ENCODE measurements around the gene TSPAN17.

TSPAN17 gene

DNA sequence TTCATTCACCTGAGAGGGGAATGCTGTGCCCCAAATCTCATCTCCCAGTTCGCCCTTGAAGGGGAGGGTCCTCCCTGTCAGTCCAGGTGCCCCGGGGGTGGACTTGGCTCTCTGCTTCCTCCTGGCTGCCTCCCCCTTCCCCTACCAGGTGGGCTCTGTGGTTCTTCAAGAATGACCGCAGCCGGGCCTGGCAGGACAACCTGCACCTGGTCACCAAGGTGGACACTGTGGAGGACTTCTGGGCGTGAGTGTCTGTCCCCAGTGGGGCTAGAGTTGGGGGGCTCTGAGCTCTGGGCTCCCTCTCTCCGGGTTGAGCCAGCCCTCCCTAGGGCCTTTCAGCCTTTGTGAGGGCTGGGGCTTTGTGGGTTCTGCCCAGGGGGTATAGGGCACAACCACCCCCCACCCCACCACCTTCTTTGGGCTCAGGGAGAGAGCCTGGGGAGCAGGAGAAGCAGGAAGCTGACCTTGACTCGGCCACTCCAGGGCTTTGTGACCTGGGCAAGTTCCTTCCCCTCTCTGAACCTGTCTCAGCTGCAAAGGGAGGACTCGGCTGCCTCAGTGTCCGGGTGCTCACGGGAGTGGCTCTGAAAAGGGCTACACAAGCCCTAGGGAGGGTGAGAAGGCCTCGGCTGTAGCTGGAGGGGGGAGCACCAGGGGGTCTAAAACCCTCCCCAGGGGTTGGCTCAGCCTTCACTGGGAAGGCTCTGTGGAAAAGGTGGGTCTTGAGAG lies 3.6 kb upstream of the TSPAN17 start:
- DNase-seq = no peak

DNA sequence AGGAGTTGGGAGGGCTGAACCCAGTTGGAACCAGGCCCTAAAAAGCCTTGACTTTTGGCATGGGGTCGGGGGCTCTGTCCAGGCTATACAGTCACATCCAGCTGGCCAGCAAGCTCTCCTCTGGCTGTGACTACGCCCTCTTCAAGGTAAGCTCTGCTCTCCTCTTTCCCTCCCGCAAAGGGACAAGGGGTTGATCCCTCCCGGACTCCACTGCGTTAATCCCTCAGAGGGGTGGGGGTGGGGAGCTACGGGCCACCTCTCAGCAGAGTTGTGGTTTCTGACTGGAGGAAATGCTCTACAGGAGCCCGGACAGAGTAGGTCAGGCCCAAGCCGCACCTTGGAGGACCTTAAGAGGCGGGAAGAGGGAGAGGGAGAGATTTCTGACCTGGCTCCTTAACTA lies 3.0 kb upstream of the TSPAN17 start:
- no peak for DNase-seq

DNA sequence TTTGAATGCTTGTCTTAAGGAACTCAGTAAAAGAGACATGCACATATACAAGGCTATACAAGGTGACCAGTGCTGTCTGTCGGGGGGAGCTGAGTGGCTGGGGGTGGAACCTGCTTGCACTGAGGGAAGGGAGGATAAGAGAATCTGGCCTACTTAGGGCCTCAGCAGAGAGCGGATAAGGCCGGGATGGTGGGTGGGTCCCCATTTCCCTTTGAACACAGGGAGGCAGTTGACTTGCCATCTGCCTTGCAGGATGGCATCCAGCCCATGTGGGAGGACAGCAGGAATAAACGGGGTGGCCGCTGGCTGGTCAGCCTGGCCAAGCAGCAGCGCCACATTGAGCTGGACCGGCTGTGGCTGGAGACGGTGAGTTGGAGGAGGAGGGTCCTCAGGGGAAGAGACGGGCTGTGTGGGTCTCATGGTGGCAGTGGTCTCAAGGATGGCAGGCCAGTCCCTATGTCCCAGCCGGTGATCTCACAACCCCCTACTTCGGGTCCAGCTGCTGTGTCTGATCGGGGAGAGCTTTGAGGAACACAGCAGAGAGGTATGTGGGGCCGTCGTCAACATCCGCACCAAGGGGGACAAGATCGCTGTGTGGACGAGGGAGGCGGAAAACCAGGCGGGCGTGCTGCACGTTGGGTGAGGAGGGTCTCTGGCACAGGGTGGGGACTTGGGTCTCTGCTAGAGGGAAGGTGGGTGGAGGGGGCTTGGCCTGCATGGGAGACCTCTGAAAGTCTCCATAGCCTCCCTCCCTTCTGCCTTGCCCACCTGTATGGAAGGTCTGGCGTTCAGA lies 2.2 kb upstream of the TSPAN17 start:
- no peak for DNase-seq

DNA sequence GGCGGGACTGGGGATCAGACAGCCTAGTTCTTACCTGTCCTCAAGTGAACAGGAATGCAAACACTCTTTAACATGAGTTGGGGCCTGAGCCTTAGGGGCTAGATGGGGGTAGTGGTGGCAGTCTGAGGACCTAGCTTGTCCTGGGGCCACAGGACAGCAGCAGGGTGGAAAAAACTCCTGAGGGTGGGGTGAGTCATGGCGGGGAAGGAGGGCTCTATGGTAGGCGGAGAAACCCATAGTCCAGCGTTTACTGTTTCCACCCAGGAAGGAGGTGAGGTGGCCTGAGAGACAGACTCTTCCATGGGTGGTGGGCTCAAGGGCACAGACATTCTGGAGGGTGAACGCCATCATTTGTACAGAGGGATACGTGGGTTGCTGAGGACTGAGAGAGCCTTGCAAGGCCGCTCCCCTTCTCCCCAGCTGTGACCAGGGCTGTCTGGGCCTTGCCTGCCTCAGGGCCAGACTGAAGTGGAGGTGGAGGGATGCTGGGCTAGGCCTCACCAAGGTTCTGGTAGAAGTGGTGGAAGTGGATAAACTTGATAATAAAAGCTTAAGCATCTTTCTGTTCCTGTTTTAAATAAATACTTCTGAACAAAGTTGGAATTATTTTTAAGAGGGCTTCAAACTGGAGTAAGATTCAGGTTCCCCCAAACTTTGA lies 1.1 kb upstream of the TSPAN17 start:
- DNase-seq = no peak

DNA sequence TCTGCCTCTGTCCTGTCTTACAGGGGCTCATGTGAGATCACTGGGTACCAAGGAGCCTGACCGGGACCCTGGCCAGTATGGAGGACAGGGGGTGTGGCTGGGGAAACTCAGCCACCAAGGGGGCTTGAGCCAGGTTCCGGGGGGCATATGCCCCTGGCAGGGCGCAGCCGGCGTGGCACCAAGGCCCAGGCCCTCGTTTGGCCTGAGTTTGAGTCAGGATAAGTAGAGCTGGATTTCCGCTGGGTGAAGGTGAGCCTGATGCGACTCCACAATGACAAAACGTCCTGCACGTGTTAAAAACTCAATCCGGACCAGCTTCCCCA lies 616 bp upstream of the TSPAN17 start:
- no peak for DNase-seq

DNA sequence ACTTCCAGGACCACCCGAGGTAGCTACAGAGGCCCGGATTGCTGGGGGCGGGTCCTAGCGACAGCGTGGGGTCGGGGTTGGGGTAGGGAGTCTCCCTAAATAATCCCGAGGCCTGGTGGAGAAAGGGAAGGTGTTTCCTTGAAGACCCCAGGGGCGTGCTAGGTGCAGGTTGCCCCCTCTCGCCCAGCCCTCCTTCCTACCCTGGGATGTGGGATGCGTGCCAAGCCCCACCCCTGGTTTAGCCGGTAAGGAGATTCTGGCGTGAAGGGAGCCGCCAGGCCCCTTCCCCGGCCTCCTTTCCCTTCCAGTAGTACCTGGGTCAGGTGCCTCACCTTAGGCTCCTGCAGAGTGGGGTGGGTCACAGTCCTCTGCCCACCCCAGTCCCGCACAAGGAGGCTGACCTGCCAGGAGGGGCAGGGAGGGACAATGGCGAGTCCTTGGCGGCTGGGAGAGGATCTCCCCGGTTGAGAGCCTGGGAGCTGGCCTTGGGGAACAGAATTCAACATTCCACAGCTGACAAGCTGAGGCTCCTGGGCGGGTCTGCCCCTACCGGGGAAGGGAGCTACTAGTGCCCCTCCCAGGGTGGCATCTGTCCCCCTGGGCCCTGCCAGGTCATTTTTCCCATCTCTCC lies 674 bp downstream of the TSPAN17 start:
- DNase-seq = no peak

DNA sequence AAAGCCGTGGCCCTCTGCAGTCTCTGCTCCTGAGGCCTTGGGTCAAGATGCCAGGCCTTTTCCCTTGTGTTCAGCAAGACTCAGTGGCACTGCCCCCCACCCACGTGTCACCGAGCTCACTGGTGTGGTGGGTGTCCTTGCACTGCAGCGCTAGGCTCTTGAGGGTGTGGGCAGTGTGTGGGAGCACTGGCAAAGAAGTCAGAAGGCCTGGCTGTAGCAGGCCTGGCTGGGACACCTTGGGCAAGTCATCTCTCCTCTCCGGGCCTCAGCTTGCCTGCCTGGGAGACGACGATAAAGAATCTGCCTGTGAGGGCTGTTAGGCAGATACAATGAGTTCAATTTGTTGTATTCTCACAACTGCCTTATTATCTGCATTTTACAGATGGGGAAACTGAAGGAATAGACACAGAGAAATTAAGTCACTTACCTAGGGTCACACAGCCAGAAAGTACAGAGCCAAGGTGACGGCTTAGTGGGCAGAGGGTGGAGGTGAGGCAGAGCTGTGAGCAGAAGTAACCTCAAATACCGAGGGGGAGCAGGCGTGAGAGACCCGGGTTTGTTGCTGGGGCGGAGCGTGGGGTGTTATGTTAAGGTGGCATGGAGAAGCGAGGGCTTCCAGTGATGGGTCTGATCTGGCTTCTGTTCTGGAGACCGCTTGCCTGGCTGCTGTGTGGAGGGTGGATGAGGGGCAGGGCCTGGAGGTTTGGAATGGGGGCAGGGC lies 1.4 kb downstream of the TSPAN17 start:
- no peak for DNase-seq

DNA sequence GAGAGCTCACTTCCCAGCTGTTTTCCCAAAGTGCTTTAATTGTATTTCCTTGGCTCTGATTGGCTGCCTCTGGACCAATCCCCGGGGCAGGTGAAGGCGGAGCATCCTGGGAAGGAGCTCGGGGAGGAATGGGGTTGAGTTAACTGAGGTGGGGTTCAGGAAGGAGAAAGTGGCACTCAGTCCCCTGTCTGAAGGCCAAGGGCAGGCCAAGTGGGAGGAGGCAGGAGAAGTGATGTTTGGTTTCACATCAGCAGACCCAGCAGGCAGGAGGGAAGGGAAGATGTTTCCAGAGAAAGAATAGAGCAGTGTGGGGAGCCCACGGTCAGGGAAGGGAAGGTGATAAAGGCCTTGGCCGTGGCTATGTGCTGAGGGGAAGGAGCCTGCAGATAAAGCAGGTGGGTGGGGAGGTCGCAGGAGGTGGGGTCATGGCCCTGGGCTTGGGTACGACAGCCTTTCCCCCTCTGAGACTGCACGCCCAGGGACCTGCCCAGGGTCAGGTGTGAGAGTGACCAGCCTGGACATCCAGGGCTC lies 3.1 kb downstream of the TSPAN17 start:
- DNase-seq = no peak

DNA sequence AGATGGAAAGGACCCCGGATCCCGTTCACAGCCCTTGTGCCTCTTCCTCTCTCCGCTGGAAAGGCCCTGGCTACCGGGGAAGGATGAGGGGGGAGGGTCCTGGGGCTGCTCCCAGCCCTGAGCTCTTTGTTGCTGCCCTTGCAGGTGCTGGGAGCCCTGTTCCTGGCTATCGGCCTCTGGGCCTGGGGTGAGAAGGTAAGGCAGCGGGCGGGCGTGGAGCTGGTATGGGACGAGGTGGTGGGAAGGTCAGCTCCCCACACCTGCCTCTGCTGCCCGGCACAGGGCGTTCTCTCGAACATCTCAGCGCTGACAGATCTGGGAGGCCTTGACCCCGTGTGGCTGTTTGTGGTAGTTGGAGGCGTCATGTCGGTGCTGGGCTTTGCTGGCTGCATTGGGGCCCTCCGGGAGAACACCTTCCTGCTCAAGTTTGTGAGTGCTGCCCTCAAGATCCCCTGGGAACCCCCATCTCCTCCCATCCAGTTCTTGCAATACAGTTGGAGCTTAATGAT lies 4.2 kb downstream of the TSPAN17 start:
- no peak for DNase-seq

DNA sequence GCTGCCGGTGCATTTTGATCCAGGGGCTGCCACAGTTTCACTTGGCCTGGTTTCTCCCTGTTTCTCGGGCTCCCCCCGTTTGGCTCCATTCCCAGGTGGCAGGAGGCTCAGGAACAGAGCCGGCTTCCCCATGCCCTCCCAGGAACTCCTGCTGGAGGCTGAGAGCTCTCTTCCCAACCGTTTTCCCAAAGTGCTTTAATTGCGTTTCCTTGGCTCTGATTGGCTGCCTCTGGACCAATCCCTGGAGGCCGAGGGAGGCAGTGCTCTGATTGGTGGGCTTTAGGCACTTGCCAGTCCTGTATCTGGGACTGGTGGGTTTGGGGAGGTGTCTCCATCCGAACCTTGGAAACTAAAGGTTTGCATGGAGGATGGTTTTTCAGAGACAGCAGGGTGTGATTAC lies 4.9 kb downstream of the TSPAN17 start:
- DNase-seq = no peak

DNA sequence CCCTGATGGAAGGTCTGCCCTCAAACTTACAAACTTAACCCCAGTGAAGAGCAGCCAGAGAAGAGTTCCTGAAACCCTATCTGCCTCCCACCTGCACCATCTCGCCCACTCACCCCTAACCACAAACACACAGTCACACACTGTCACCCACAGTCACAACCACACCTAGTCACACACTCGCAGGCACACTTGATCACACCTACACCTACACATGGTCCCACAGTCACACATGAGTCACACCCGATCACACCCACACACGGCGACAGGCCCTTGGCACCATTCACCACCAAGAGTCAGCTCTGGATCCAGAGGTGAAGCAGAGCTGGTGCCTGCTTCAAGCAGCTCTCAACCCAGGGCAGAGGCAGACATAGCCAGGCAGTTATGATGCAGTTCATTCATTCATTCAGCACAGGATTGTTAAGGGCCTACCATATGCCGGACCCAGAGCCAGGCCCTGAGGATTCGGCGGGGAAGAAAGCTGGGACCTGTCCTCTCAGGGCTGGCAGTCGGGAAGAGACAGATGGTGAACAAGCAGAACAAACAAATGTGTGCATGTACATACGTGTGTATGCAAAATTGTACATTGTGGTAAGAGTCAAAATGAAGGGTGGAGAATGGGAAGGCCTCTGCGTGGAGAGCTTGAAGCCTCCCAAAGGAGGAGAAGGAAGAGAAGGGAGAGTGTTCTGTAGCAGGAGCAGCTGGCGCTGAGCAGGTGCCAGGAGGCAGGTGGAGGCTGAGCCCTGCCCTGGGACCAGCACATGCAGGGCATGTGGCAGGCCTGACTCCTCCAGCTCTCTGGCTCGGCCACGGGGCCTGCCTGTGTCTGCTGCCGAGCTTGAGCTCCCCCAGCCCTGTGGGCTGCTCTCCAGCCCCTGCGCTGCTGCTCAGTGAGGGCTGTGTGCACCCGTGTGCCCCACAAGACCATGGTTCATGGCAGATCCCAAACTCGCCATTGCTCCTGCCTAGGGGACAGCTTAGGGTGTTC lies 6.4 kb downstream of the TSPAN17 start:
- DNase-seq = no peak

DNA sequence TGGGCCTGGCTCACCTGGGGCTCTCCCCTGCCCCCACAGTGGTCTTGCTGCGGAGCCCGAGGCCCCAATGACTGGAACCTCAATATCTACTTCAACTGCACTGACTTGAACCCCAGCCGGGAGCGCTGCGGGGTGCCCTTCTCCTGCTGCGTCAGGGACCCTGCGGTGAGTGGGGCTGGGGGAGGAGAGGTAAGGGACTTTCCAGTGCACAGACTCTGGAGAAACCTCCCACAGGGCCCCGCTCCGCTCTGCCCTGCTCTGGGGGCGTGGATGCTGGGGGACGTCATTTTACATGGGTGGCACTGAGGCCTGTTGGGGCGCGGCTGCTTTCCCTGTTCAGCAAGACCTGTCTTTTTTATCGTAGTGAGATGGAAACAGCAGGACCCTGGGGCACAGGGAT lies 7.6 kb downstream of the TSPAN17 start:
- DNase-seq = no peak

DNA sequence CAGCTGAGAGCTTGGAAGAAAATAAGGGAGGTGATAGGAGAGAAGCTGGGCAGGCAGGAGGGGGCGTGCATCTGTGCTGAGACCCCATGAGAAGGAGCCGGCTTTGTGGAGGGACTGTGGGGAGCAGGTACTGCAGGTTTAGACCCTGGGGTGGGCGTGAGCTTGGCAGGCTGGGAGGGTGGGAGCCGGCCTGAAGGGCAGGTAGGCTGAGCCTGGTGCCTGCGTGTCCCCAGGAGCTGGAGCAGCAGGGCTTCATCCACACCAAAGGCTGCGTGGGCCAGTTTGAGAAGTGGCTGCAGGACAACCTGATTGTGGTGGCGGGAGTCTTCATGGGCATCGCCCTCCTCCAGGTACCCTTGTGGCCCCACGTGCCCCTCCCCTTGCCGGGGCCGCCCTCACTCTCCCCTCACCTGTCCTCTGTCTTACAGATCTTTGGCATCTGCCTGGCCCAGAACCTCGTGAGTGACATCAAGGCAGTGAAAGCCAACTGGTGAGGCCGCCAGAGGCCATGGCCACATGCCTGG lies 9.2 kb downstream of the TSPAN17 start:
- DNase-seq = no peak

DNA sequence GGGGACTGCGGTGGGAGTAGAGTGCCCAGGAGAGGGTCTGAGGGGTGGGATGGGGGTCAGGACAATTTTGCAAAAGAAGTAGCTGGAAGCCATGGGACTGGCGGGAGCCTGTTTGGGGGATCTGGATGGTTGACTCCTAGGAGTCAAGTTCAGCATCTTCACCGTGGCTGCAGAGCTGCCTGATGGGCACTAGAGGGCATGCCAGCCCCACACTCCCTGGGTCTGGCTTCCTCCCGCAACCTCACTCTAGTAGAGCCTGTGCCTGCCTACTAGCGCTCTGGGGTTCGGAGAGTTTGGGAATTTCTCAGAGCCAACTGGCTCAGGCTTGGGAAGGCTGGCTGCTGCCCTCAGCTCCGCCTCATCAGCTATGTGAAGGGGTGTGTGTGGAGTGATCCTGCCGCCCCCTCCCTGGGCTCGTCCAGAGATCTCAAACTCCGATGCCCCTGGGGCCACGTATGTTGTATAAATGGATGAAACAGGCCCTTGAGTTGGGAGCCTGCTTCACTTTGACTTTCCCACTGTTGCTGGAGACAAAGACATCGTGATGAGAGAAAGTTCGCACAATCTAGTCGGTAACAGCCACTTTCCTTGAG lies 10.8 kb downstream of the TSPAN17 start:
- DNase-seq = no peak

DNA sequence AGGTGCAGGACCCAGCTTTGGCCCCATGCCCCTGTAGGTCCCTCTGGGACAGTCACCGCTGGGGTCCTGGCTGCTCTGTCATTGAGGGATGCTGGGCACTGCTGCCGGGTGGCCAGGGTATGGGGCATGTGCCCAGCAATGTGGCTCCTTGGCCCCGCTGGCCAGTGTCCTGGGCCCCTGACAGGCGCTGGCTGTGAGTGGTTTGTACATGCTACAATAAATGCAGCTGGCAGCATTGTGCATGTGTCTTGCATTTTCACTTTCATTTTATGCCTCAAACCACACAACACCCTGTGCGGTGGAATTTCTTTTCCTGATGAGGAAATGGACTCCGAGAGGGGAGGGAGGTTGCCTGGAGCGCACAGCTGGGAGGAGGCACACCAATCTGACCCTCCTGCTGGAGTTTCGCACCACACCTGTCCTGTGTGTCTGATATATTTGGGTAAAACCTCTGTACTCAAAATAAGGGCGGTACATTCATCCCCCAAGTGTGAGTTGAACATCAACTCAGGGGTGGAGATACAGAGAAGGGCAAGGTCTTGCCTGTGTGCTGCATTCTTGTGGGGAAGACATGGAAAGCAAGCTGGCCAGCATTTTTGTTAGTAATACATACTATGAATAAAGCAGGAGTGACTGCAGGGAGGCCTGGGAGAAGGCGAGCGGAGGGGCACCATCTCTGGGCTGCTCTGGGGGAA lies 11.7 kb downstream of the TSPAN17 start:
- no peak for DNase-seq

DNA sequence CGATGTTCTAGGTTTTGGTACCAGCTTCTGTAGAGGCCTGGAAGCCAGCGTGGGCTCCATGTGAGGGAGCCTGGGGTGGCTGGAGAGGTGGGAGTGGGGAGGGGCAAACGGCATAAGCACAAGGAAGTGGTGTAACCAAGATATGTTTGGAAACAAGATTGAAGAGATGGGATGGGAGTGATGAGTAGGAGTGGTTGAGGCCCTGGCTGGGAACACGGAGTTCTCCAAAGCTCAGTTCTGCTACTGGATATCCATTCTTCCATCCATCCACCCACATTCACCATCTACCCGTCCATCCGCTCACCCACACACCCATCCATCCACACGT lies 12.2 kb downstream of the TSPAN17 start:
- DNase-seq = no peak

DNA sequence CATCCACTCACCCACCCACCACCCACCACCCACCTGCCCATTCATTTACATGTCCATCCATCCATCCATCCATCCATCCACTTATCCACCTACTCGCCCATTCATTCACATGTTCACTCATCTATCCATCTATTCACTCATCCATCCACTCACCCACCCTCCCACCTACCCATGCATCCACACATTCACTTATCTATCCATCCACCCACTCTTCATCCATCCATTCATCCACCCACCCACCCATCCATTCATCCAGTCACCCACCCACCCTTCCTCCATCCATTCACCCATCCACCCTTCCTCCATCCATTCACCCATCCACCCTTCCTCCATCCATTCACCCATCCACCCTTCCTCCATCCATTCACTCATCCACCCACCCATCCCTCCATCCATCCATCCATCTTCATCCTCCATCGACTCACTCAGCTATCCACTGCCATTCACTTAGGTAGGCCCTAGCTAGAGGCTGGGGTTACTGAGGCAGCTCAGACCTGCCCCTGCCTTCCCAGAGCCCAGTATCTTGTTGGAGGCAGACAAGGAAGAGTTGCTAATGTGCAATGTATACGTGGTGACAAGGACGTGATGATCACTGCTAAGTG lies 12.7 kb downstream of the TSPAN17 start:
- DNase-seq = no peak

DNA sequence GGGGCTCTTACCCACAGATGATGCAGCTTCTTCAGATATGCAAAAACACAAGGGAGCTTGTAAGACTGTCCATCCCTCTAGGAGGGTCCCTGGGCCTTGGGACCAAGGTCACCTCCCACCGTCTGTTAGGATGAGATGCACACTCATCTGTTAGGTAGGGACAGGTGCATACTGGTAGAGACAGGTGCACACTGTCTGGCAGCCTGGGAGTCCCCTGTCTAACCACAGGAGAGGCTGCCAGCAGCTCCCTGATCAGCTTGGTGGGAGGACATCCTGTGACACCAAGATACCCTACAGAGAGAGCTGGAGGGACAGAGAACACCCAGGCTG lies 13.2 kb downstream of the TSPAN17 start:
- DNase-seq = no peak

DNA sequence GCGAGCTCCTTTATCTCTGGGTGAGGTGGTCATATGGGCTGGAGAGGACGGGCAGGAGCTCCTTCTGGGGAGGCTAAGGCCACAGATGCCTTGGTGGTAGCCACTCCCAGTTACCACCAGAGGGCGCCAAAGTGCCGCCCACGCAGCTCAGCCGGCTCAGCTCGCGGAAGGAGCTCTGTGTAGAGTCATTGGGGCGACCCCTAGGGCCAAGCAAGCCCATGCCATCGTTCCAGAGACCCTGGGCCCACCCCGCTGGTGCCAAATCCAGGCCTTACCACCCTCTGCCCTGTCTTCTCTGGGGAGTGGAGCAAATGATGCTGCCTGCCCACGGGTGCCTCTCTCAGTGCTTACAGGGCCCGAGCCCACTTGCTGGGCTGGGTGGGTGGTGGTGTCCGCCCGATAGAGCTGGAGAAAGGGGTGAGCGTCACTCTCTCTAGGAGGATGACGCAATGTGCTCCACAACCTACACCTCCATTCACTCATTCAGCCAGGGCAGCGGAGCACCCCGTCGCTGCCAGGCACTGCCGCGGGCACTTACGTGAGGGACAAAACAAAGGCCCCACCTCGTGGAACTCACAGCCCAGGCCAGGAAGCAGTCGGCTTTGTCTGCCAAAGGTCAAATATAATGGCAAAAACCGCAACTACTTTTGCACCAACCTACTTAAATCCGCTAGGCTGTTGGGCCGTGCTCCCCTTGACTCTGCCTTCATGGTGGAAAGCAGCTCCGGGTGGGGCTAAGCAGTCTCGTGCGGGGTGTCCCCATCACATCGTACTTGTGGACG lies 13.8 kb downstream of the TSPAN17 start:
- no peak for DNase-seq

Data from DMS79 (cell line).